Tibial artery (tissue), 4 donors: ENCODE results near the gene PRKG1.

Experiments used
- DNase-seq, 2 donors: peaks; one replicate each; pipeline ENCODE4 v3.0.0-alpha.2; 2019
- H3K27ac ChIP-seq, 2 donors: fragments of 200-600 bp; sonication (generic) in 1 of 2; 1 replicate in 1 of 2; 2 replicates in 1 of 2; pipeline ENCODE4 v1.5.1; 2018 to 2019; ENCODE audit warnings: mild to moderate bottlenecking in 1 of 2
- H3K27me3 ChIP-seq, 2 donors: fragments of 200-600 bp; sonication (generic) in 1 of 2; one replicate each; pipeline versions ENCODE4 v1.5.1 to v1.6.0; 2016 to 2019
- H3K36me3 ChIP-seq, 3 donors: fragments of 200-600 bp; sonication (generic) in 2 of 3; one replicate each; pipeline ENCODE4 v1.5.1; 2016 to 2019; ENCODE audit warnings: mild to moderate bottlenecking in 2 of 3
- H3K4me1 ChIP-seq, 4 donors: fragments of 200-600 bp; sonication (generic) in 2 of 4; 1 replicate in 3 of 4; 2 replicates in 1 of 4; pipeline ENCODE4 v1.5.1; 2016 to 2019
- H3K4me3 ChIP-seq, 2 donors: fragments of 200-600 bp; sonication (generic) in 1 of 2; 1 replicate in 1 of 2; 2 replicates in 1 of 2; pipeline ENCODE4 v1.5.1; 2018 to 2019; ENCODE audit warnings: mild to moderate bottlenecking in 2 of 2
- H3K9me3 ChIP-seq, 3 donors: fragments of 200-600 bp; sonication (generic) in 1 of 3; one replicate each; pipeline ENCODE4 v1.5.1; 2016 to 2019
- CTCF ChIP-seq, 2 experiments: fragments of 200-600 bp in 1 of 2; fragments of 450-650 bp in 1 of 2; IDR thresholded peaks; one replicate each; pipeline ENCODE4 v1.5.1; 2017 to 2019; ENCODE audit warnings: antibody characterized with exemption in 2 of 2, mild to moderate bottlenecking in 1 of 2, moderate library complexity in 1 of 2
- intact Hi-C: fragments of 100-400 bp; cut with DNase I; formaldehyde crosslinking; loops from one replicate; pipeline ENCODE4 v1.15.0; 2023; ENCODE audit warnings: low total_unique reads

Gene PRKG1

DNA sequence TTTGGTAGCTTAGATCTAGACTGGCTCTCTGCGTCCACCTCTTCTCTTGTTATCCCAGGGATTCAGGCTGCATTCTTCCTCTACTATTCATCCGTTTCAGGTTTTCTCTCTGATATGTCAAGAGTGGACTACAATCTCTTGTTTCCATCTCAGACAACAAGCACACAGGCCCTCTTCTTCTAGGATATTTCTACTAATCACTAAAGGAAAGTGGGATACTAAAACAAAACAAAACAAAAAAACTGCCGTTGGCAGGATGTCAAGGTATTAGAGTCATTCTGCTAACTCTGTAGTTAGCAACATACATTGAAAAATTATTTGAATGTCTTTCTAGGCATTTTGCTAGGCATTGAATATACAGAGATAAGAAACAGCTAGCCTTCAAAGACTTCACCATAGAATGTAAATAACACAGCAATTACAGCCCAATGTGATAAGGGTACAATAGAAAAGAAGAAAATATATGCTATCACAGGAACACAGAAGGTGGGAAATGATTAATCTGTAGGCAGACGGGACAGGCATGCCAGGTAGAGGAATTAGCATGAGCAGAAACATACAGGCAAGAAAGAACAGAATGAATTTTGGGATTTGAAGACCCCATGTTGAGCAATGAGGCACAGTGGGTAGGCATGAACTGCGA is 414.6 kb downstream of the PRKG1 start:
- intact Hi-C loops, result no loop called here
- H3K27ac ChIP-seq, result no peak overlapping the region
- no peak for DNase-seq
- no peak for TF ChIP-seq CTCF (IDR thresholded peaks at IDR 0.05)
- peaks cover 0 to 32% (median 6%) of the 10 kb centered on the region in 4 donors for H3K4me1 ChIP-seq
- H3K9me3 ChIP-seq, result no peaks in the 10 kb centered on the region
- no peaks in the 10 kb centered on the region for H3K36me3 ChIP-seq
- no peak overlapping the region for H3K4me3 ChIP-seq
- no peaks in the 10 kb centered on the region for H3K27me3 ChIP-seq

DNA sequence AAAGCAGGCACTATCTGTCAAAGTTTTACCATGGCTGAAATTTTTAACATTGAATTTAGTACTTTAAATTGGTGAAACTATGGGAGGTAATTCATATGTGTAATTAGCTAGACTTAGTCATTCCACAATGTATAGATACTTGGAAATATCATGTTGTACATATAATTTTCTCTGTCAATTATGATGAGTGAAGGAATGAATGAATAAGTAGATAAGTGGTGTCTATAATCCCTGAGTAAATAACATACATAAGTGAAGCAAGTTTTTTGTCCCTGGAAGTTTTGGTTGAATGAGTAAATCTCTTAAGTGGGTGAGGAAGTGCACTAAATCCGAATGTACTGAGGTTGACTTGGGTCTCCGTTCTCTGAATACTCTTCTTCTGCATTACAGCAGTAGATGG is 424.1 kb downstream of the PRKG1 start:
- H3K27me3 ChIP-seq, result no peaks in the 10 kb centered on the region
- no peak for TF ChIP-seq CTCF (IDR thresholded peaks at IDR 0.05)
- no peak overlapping the region for H3K4me3 ChIP-seq
- intact Hi-C loops, result no loop called here
- peaks cover 0 to 48% (median 17%) of the 10 kb centered on the region in 4 donors for H3K4me1 ChIP-seq
- H3K27ac ChIP-seq, result no peak overlapping the region
- no peaks in the 10 kb centered on the region for H3K9me3 ChIP-seq
- no peaks in the 10 kb centered on the region for H3K36me3 ChIP-seq
- no peak for DNase-seq

DNA sequence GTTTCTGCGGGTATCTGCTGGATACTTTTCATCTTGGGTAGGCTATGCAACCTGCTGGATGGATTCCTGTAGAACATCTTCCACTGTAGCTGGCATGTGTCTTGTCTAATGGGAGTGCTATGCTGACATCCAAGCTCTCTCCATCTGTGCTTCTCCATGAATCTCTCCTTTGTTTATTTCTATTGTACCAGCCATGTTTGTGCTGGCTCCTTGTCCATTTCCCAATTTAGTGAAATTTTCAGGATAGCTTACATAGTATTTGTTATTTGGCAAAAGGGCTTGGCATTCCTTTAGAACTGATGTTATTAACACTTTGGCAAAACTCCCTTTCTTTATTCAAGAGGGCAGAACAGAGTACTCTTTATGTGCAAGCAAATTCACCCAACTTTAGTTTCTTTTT is 427.1 kb downstream of the PRKG1 start:
- Histone ChIP-seq H3K9me3 (no peaks in the 10 kb centered on the region), H3K27ac (peak overlapping the region; percentile 21 to 43), H3K4me3 (no peak overlapping the region), H3K4me1 (peaks cover 0 to 53% (median 17%) of the 10 kb centered on the region in 4 donors), H3K27me3 (no peaks in the 10 kb centered on the region), H3K36me3 (no peaks in the 10 kb centered on the region)
- intact Hi-C loops, result no loop called here
- DNase-seq, result no peak
- TF ChIP-seq CTCF (IDR thresholded peaks at IDR 0.05), result no peak

GRCh38 chr10:51502124-51502523 is 427.8 kb downstream of the PRKG1 start:
- no peak overlapping the region for H3K4me3 ChIP-seq
- peak overlapping the region; percentile 20 to 21 for H3K27ac ChIP-seq
- H3K4me1 ChIP-seq, result peaks cover 0 to 53% (median 17%) of the 10 kb centered on the region in 4 donors
- no peak for DNase-seq
- no peaks in the 10 kb centered on the region for H3K27me3 ChIP-seq
- intact Hi-C loops, result no loop called here
- TF ChIP-seq CTCF (IDR thresholded peaks at IDR 0.05), result no peak
- H3K9me3 ChIP-seq, result no peaks in the 10 kb centered on the region
- no peaks in the 10 kb centered on the region for H3K36me3 ChIP-seq

DNA sequence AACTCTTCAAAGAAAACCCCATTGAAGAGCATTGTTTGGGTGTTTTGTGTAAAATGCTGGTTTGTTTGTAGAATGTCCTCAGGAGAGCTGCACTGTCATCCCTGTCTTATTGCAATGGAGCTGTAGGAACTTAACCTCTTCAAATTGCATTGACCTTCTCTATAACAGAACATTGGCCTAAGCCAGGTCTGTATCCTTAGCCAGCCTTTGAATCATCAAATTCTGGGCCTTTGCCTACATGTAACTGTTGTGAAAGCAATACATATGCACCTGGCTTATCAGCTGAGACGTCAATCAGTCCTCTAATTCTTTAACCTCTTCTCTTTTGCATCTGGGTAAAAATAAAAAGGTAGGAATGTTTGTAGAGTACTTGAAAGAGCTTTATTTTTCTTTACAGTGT is 429.1 kb downstream of the PRKG1 start:
- no peak overlapping the region for H3K27ac ChIP-seq
- intact Hi-C loops, result no loop called here
- H3K36me3 ChIP-seq, result no peaks in the 10 kb centered on the region
- no peak for DNase-seq
- H3K27me3 ChIP-seq, result no peaks in the 10 kb centered on the region
- peaks cover 0 to 53% (median 17%) of the 10 kb centered on the region in 4 donors for H3K4me1 ChIP-seq
- H3K4me3 ChIP-seq, result no peak overlapping the region
- no peaks in the 10 kb centered on the region for H3K9me3 ChIP-seq
- no peak for TF ChIP-seq CTCF (IDR thresholded peaks at IDR 0.05)

- TF ChIP-seq CTCF (IDR thresholded peaks at IDR 0.05), result no peak
- H3K9me3 ChIP-seq, result no peaks in the 10 kb centered on the region
- H3K27ac ChIP-seq, result no peak overlapping the region
- no peak for DNase-seq
- no peak overlapping the region for H3K4me3 ChIP-seq
- no peaks in the 10 kb centered on the region for H3K36me3 ChIP-seq
- no peaks in the 10 kb centered on the region for H3K27me3 ChIP-seq
- intact Hi-C loops, result no loop called here
- H3K4me1 ChIP-seq, result peaks cover 0 to 15% (median 1%) of the 10 kb centered on the region in 4 donors
These were observed 433.2 kb downstream of the PRKG1 start for GRCh38 chr10:51507476-51507875.
